GM18508 (cell line): Measurements from ENCODE around the gene DIS3L2.
"Not testable (repeated sequence)": the region's sequence is repeated elsewhere in the genome, so short reads cannot be mapped to it uniquely, and the experiment has no call there.

Experiments
- ATAC-seq: cut with Tn5 transposase; IDR thresholded peaks from one replicate; pipeline ENCODE4 v1.9.1; 2021; ENCODE audit warnings: moderate number of reproducible peaks; ENCODE audit not compliant: insufficient read depth, unreplicated experiment

DIS3L2 gene

GRCh38 chr2:231947112-231947511 is 14.4 kb upstream of the DIS3L2 start:
- ATAC-seq = not testable (repeated sequence)

- no peak for ATAC-seq
Observed at GRCh38 chr2:231947694-231948093, 13.8 kb upstream of the DIS3L2 start.

- no peak for ATAC-seq
Observed at GRCh38 chr2:231951452-231952035, 10.0 kb upstream of the DIS3L2 start.

- no peak for ATAC-seq
Observed at GRCh38 chr2:231955758-231956472, 5.6 kb upstream of the DIS3L2 start.

GRCh38 chr2:231957913-231958763 is 3.4 kb upstream of the DIS3L2 start:
- no peak for ATAC-seq

- ATAC-seq = no peak
Observed at GRCh38 chr2:231960810-231961348, 634 bp upstream of the DIS3L2 start.

- no peak for ATAC-seq
Observed at GRCh38 chr2:231965102-231965501, 3.6 kb downstream of the DIS3L2 start.

GRCh38 chr2:231966886-231967285 is 5.4 kb downstream of the DIS3L2 start:
- ATAC-seq = no peak

- ATAC-seq = no peak
Observed at GRCh38 chr2:231968820-231969219, 7.3 kb downstream of the DIS3L2 start.

GRCh38 chr2:231970461-231970860 is 8.9 kb downstream of the DIS3L2 start:
- no peak for ATAC-seq

- ATAC-seq = no peak
Observed at GRCh38 chr2:231975001-231975400, 13.5 kb downstream of the DIS3L2 start.

- no peak for ATAC-seq
Observed at GRCh38 chr2:231977430-231977829, 15.9 kb downstream of the DIS3L2 start.

GRCh38 chr2:231984992-231985391 is 23.5 kb downstream of the DIS3L2 start:
- no peak for ATAC-seq

GRCh38 chr2:231985823-231986261 is 24.3 kb downstream of the DIS3L2 start:
- no peak for ATAC-seq

GRCh38 chr2:231987124-231987727 is 25.7 kb downstream of the DIS3L2 start:
- no peak for ATAC-seq

- no peak for ATAC-seq
Observed at GRCh38 chr2:231988179-231988866, 26.8 kb downstream of the DIS3L2 start.

- no peak for ATAC-seq
Observed at GRCh38 chr2:231991664-231992063, 30.2 kb downstream of the DIS3L2 start.

GRCh38 chr2:231992888-231993287 is 31.4 kb downstream of the DIS3L2 start:
- ATAC-seq = no peak

GRCh38 chr2:231996797-231997540 is 35.5 kb downstream of the DIS3L2 start:
- ATAC-seq = no peak
